Brain microvascular endothelial cell (primary cell): Measurements from ENCODE around the gene DNAJC5.
"Not testable (repeated sequence)": the region's sequence is repeated elsewhere in the genome, so short reads cannot be mapped to it uniquely, and the experiment has no call there.

Experiments
- DNase-seq: peaks from one replicate; pipeline ENCODE4 v3.0.0-alpha.2; 2020
- H3K27ac ChIP-seq: fragments of 250-450 bp; sonication (Bioruptor Pico); 2 replicates; pipeline ENCODE4 v1.5.1; 2020; ENCODE audit warnings: mild to moderate bottlenecking, moderate library complexity
- H3K27me3 ChIP-seq: fragments of 250-450 bp; sonication (Bioruptor Pico); replicated peaks from 2 replicates; pipeline ENCODE4 v1.5.1; 2020; ENCODE audit warnings: mild to moderate bottlenecking
- H3K36me3 ChIP-seq: fragments of 250-450 bp; sonication (Bioruptor Pico); replicated peaks from 2 replicates; pipeline ENCODE4 v1.5.1; 2020; ENCODE audit warnings: mild to moderate bottlenecking
- H3K4me3 ChIP-seq: 2 replicates; pipeline ENCODE4 v1.5.1; 2011; ENCODE audit warnings: low read depth, mild to moderate bottlenecking, control low read depth, low read length, moderate library complexity
- CTCF ChIP-seq: IDR thresholded peaks from 2 replicates; pipeline ENCODE4 v1.5.1; 2011; ENCODE audit warnings: low read depth, mild to moderate bottlenecking, moderate library complexity, low read length, control low read depth, inconsistent platforms; ENCODE audit errors: missing control alignments
- in situ Hi-C: cut with HindIII; loops from 2 replicates; pipeline ENCODE4 v1.10.0; 2017; ENCODE audit warnings: low sequenced_read_pairs, low pct_ligation_motif_present

The DNAJC5 gene

GRCh38 chr20:63911176-63911575 is 16.2 kb downstream of the DNAJC5 start:
- peaks cover 4% of the 10 kb centered on the region for H3K36me3 ChIP-seq
- no peak for TF ChIP-seq CTCF
- DNase-seq, result no peak

DNA sequence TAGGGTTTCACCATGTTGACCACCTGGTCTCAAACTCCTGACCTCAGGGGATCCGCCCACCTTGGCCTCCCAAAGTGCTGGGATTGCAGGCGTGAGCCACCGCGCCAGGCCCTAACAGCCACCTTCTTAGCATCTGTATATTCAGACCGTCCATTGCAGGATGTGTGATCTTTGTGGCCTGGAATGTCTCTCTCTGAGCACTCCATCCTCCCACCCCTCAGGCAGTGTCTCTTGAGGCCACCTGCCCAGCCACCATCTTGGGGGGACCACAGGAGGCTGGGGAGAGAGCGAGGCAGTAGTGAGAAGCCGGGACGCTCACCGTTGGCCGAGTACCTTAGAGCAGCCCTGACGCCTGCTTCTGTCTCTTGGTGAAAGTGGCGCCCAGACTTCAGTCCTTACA is 18.8 kb downstream of the DNAJC5 start:
- H3K27me3 ChIP-seq, result no peaks in the 10 kb centered on the region
- no peak overlapping the region for H3K27ac ChIP-seq
- H3K4me3 ChIP-seq, result no peak overlapping the region
- DNase-seq, result no peak
- H3K36me3 ChIP-seq, result peaks cover 12% of the 10 kb centered on the region
- in situ Hi-C loops, result no loop called here
- no peak for TF ChIP-seq CTCF

More at GRCh38 chr20:63911176-63911575, 16.2 kb downstream of the DNAJC5 start:
- Histone ChIP-seq H3K27ac (peak overlapping the region; percentile 21), H3K27me3 (no peaks in the 10 kb centered on the region), H3K4me3 (no peak overlapping the region)
- in situ Hi-C loops, result no loop called here

- no peak for DNase-seq
- Histone ChIP-seq H3K27me3 (no peaks in the 10 kb centered on the region), H3K27ac (no peak overlapping the region), H3K4me3 (no peak overlapping the region), H3K36me3 (peaks cover 11% of the 10 kb centered on the region)
- no peak for TF ChIP-seq CTCF
- in situ Hi-C loops, result no loop called here
These were observed 20.5 kb downstream of the DNAJC5 start for GRCh38 chr20:63915471-63915870.

DNA sequence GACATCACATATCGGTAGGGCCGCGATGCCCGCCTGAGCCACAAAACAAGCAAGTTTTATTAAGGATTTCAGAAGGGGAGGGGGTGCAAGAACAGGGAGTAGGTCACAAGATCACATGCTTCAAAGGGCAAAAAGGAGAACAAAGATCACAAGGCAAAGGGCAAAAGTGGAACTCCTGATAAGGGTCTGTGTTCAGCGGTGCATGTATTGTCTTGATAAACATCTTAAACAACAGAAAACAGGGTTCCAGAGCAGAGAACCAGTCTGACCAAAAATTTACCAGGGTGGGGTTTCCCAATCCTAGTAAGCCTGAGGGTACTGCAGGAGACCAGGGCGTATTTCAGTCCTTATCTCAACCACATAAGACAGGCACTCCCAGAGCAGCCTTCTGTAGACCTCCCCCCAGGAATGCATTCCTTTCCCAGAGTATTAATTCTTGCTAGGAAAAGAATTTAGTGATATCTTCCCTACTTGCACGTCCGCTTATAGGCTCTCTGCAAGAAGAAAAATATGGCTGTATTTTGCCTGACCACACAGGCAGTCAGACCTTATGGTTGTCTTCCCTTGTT is 21.5 kb downstream of the DNAJC5 start:
- H3K4me3 ChIP-seq, in situ Hi-C loops, H3K27me3 ChIP-seq, DNase-seq, H3K27ac ChIP-seq: not testable (repeated sequence)
- H3K36me3 ChIP-seq, result peaks cover 11% of the 10 kb centered on the region

- H3K27ac ChIP-seq, result no peak overlapping the region
- no peaks in the 10 kb centered on the region for H3K27me3 ChIP-seq
- in situ Hi-C loops, result no loop called here
- peaks cover 11% of the 10 kb centered on the region for H3K36me3 ChIP-seq
- H3K4me3 ChIP-seq, result no peak overlapping the region
- no peak for TF ChIP-seq CTCF
- no peak for DNase-seq
These were observed 22.9 kb downstream of the DNAJC5 start for GRCh38 chr20:63917811-63918210.

GRCh38 chr20:63919130-63919529 is 24.2 kb downstream of the DNAJC5 start:
- TF ChIP-seq CTCF, result no peak
- no peaks in the 10 kb centered on the region for H3K27me3 ChIP-seq
- peaks cover 11% of the 10 kb centered on the region for H3K36me3 ChIP-seq
- in situ Hi-C loops, result no loop called here
- DNase-seq, result no peak
- no peak overlapping the region for H3K27ac ChIP-seq
- no peak overlapping the region for H3K4me3 ChIP-seq
